BE2C (cell line): Measurements from ENCODE around the gene CACNA1D.

Source experiments
- DNase-seq: peaks from one replicate; pipeline ENCODE4 v3.0.0-alpha.2; 2020
- H3K27me3 ChIP-seq: fragments of 250-450 bp; sonication (Bioruptor Pico); 2 replicates; pipeline ENCODE4 v1.5.1; 2020; ENCODE audit warnings: mild to moderate bottlenecking
- H3K36me3 ChIP-seq: fragments of 250-450 bp; sonication (Bioruptor Pico); 2 replicates; pipeline ENCODE4 v1.5.1; 2020; ENCODE audit warnings: mild to moderate bottlenecking
- H3K4me1 ChIP-seq: fragments of 250-450 bp; sonication (Bioruptor Pico); 2 replicates; pipeline ENCODE4 v1.5.1; 2020
- H3K4me3 ChIP-seq: 2 replicates; pipeline ENCODE4 v1.5.1; 2011; ENCODE audit warnings: low read depth, low read length
- H3K9me3 ChIP-seq: fragments of 250-450 bp; sonication (Bioruptor Pico); 2 replicates; pipeline ENCODE4 v1.5.1; 2020
- TF ChIP-seq, protein P1 (sequence below): IDR thresholded peaks from 2 replicates; pipeline ENCODE4 v1.5.1; 2012; ENCODE audit warnings: mild to moderate bottlenecking, low read depth, low read length

CACNA1D gene

GRCh38 chr3:53704363-53704725 lies 209.9 kb downstream of the CACNA1D start:
- no peak overlapping the region for H3K4me3 ChIP-seq
- no peaks in the 10 kb centered on the region for H3K36me3 ChIP-seq
- no peak for DNase-seq
- TF ChIP-seq, protein P1, sequence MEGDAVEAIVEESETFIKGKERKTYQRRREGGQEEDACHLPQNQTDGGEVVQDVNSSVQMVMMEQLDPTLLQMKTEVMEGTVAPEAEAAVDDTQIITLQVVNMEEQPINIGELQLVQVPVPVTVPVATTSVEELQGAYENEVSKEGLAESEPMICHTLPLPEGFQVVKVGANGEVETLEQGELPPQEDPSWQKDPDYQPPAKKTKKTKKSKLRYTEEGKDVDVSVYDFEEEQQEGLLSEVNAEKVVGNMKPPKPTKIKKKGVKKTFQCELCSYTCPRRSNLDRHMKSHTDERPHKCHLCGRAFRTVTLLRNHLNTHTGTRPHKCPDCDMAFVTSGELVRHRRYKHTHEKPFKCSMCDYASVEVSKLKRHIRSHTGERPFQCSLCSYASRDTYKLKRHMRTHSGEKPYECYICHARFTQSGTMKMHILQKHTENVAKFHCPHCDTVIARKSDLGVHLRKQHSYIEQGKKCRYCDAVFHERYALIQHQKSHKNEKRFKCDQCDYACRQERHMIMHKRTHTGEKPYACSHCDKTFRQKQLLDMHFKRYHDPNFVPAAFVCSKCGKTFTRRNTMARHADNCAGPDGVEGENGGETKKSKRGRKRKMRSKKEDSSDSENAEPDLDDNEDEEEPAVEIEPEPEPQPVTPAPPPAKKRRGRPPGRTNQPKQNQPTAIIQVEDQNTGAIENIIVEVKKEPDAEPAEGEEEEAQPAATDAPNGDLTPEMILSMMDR: no peak
- no peaks in the 10 kb centered on the region for H3K4me1 ChIP-seq
- no peaks in the 10 kb centered on the region for H3K9me3 ChIP-seq
- no peaks in the 10 kb centered on the region for H3K27me3 ChIP-seq

DNA sequence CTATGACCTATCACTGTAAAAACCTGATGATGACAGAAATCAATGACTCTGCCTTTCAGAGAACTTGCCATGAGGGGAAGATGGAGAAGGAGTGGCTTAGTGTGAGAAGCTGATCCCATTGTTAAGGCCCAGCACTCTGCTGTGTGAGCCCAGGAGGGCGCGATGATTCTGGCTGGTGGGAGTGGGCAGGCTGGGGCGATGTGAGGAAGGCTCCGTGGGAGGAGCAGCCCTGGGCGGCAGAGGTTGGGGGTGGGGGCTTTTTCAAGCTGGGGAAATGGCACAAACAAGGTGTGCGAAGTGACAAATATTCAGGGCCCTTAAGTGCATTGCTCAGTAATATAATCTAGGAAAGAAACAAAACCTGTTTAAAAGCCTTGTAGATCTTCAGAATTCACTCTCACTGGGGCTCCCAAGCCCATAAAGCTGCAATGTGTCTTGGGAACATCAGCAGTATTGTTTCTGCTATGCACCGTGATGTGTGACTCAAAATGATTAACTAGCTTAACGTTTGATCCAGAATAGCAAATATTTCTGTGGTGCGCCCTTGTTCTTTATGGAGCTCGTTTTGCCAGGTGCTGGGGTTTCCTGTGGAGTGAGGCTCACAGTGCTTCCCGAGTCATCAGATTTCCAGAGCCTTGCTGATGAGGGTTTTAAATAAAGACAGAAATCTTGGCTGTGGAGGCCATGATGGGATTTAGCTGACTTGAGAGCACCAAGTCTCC lies 210.8 kb downstream of the CACNA1D start:
- no peaks in the 10 kb centered on the region for H3K4me1 ChIP-seq
- no peak for DNase-seq
- TF ChIP-seq, protein P1: no peak
- no peaks in the 10 kb centered on the region for H3K36me3 ChIP-seq
- H3K4me3 ChIP-seq: no peak overlapping the region
- H3K9me3 ChIP-seq: no peaks in the 10 kb centered on the region
- no peaks in the 10 kb centered on the region for H3K27me3 ChIP-seq

DNA sequence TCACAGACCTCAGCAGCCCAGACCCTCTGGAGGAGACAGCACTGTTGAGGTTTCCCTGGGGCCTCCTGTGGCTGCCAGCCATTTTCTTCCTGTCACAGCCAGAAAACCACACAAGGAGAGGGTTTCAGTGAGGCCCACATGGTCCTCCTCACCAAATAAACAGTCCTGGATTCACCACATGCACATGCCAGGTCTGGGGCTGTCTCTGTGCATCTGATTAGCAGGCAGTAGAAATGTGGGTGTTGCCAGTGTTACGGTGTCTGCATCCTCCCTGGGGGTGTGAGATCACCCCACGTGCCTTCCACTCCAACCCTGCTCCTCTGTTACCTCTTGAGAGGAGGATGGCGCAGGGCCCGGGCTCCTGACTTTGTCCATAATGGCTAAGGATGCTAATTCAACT lies 211.4 kb downstream of the CACNA1D start:
- TF ChIP-seq, protein P1: no peak
- no peaks in the 10 kb centered on the region for H3K9me3 ChIP-seq
- H3K27me3 ChIP-seq: no peaks in the 10 kb centered on the region
- no peaks in the 10 kb centered on the region for H3K36me3 ChIP-seq
- H3K4me1 ChIP-seq: no peaks in the 10 kb centered on the region
- no peak for DNase-seq
- H3K4me3 ChIP-seq: no peak overlapping the region

DNA sequence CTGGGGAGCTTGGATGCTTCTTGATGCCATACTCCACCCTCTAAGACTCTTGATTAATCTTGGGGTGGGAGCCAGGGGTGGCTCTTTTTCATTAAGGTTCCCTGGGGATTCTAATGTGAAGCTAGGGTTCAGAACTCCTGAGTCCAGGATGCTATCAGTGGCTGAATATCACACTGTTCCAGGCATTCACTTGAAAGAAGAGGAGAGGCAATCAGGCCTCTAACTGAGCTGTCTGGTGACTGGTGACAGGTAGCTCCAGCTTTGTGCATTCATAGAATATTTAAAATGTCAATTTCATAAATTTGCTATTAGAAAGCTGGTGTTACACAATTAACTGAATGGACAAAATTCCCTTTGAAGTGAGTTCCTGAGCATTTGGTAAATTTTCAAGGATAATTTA lies 212.8 kb downstream of the CACNA1D start:
- Histone ChIP-seq H3K4me3 (no peak overlapping the region), H3K36me3 (no peaks in the 10 kb centered on the region), H3K9me3 (no peaks in the 10 kb centered on the region), H3K27me3 (no peaks in the 10 kb centered on the region), H3K4me1 (no peaks in the 10 kb centered on the region)
- TF ChIP-seq, protein P1: no peak
- no peak for DNase-seq

GRCh38 chr3:53708001-53708621 lies 213.7 kb downstream of the CACNA1D start:
- no peaks in the 10 kb centered on the region for H3K27me3 ChIP-seq
- no peaks in the 10 kb centered on the region for H3K4me1 ChIP-seq
- TF ChIP-seq, protein P1: no peak
- no peaks in the 10 kb centered on the region for H3K36me3 ChIP-seq
- DNase-seq: no peak
- no peak overlapping the region for H3K4me3 ChIP-seq
- H3K9me3 ChIP-seq: no peaks in the 10 kb centered on the region

- no peak for DNase-seq
- Histone ChIP-seq H3K4me3 (no peak overlapping the region), H3K27me3 (no peaks in the 10 kb centered on the region), H3K4me1 (no peaks in the 10 kb centered on the region), H3K36me3 (no peaks in the 10 kb centered on the region), H3K9me3 (no peaks in the 10 kb centered on the region)
- TF ChIP-seq, protein P1: no peak
These were observed 214.8 kb downstream of the CACNA1D start for GRCh38 chr3:53709256-53709655.
